ENCODE results near the gene CTH. TPM values are rescaled to one million over a fixed set of nuclear protein-coding genes. Genes with fewer than 3 reads are reported as not detected.

CTH gene
- total RNA-seq, 2 donors from 2014 or later = 19.1 to 26.2 TPM

GRCh38 chr1:70386121-70386520 lies 24.9 kb upstream of the CTH start:
- Mint-ChIP-seq H3K4me3 (no peak overlapping the region), H3K4me1 (peaks cover 9% of the 10 kb centered on the region), H3K36me3 (ENCODE audit: low read depth) (no peaks in the 10 kb centered on the region), H3K9me3 (no peaks in the 10 kb centered on the region), H3K27ac (no peak overlapping the region), H3K27me3 (ENCODE audit: insufficient read depth) (no peaks in the 10 kb centered on the region)
- no peak for DNase-seq
- Histone ChIP-seq H3K27me3 (ENCODE audit: control insufficient read depth, insufficient read depth, low read length, poor library complexity, severe bottlenecking) (no peaks in the 10 kb centered on the region), H3K27ac (ENCODE audit: low read depth, low read length) (no peak overlapping the region), H3K36me3 (ENCODE audit: control insufficient read depth, insufficient read depth, low read length) (no peaks in the 10 kb centered on the region), H3K4me3 (ENCODE audit: low read length) (no peak overlapping the region), H3K4me1 (ENCODE audit: control insufficient read depth, insufficient read depth, low read length) (no peaks in the 10 kb centered on the region), H3K9me3 (ENCODE audit: control insufficient read depth, low read length) (no peaks in the 10 kb centered on the region), H3K9ac (ENCODE audit: extremely low read depth, low read length, poor library complexity, severe bottlenecking) (no peak overlapping the region)
- no peak for TF ChIP-seq CTCF (conservative IDR thresholded peaks at IDR 0.05)
- 100% methylated on average over 1 of the region's 2 CpGs; no CpG with 5 or more reads in 1 of the 2 experiments for WGBS, 2 experiments (ENCODE audit: insufficient coverage in 1 of 2, insufficient read length in 1 of 2)

- no peak overlapping the region for H3K27ac Mint-ChIP-seq
- Histone ChIP-seq H3K9ac (ENCODE audit: extremely low read depth, low read length, poor library complexity, severe bottlenecking) (no peak overlapping the region), H3K27ac (ENCODE audit: low read depth, low read length) (no peak overlapping the region), H3K36me3 (ENCODE audit: control insufficient read depth, insufficient read depth, low read length) (no peaks in the 10 kb centered on the region), H3K4me1 (ENCODE audit: control insufficient read depth, insufficient read depth, low read length) (no peaks in the 10 kb centered on the region), H3K9me3 (ENCODE audit: control insufficient read depth, low read length) (no peaks in the 10 kb centered on the region), H3K27me3 (ENCODE audit: control insufficient read depth, insufficient read depth, low read length, poor library complexity, severe bottlenecking) (no peaks in the 10 kb centered on the region), H3K4me3 (ENCODE audit: low read length) (no peak overlapping the region)
- DNase-seq = no peak
- no peaks in the 10 kb centered on the region for H3K9me3 Mint-ChIP-seq
- peaks cover 3% of the 10 kb centered on the region for H3K4me1 Mint-ChIP-seq
- no peaks in the 10 kb centered on the region for H3K27me3 Mint-ChIP-seq (ENCODE audit: insufficient read depth)
- H3K4me3 Mint-ChIP-seq = no peak overlapping the region
- TF ChIP-seq CTCF (conservative IDR thresholded peaks at IDR 0.05) = no peak
- WGBS, 2 experiments (ENCODE audit: insufficient coverage in 1 of 2, insufficient read length in 1 of 2) = 89 to 93% methylated on average over 5 of the region's 5 CpGs
- H3K36me3 Mint-ChIP-seq (ENCODE audit: low read depth) = no peaks in the 10 kb centered on the region
Observed at GRCh38 chr1:70387507-70387906, 23.6 kb upstream of the CTH start.

- DNase-seq = no peak
- Mint-ChIP-seq H3K4me1 (no peaks in the 10 kb centered on the region), H3K9me3 (no peaks in the 10 kb centered on the region), H3K4me3 (no peak overlapping the region), H3K36me3 (ENCODE audit: low read depth) (peaks cover 1% of the 10 kb centered on the region), H3K27ac (no peak overlapping the region), H3K27me3 (ENCODE audit: insufficient read depth) (no peaks in the 10 kb centered on the region)
- Histone ChIP-seq H3K36me3 (ENCODE audit: control insufficient read depth, insufficient read depth, low read length) (no peaks in the 10 kb centered on the region), H3K27ac (ENCODE audit: low read depth, low read length) (no peak overlapping the region), H3K27me3 (ENCODE audit: control insufficient read depth, insufficient read depth, low read length, poor library complexity, severe bottlenecking) (no peaks in the 10 kb centered on the region), H3K9ac (ENCODE audit: extremely low read depth, low read length, poor library complexity, severe bottlenecking) (no peak overlapping the region), H3K4me3 (ENCODE audit: low read length) (no peak overlapping the region), H3K9me3 (ENCODE audit: control insufficient read depth, low read length) (no peaks in the 10 kb centered on the region), H3K4me1 (ENCODE audit: control insufficient read depth, insufficient read depth, low read length) (no peaks in the 10 kb centered on the region)
- TF ChIP-seq CTCF (conservative IDR thresholded peaks at IDR 0.05) = no peak
Observed at GRCh38 chr1:70392626-70393025, 18.4 kb upstream of the CTH start.
